Peyer's patch (tissue), 4 donors: ENCODE measurements around the gene PPIE. TPM values are rescaled to one million over a fixed set of nuclear protein-coding genes. Genes with fewer than 3 reads are reported as not detected.

Experiments
- DNase-seq, 3 donors: peaks; one replicate each; pipeline ENCODE4 v3.0.0-alpha.2; 2017 to 2019
- H3K27ac ChIP-seq, 4 donors: fragments of 200-600 bp; sonication (generic); one replicate each; pipeline ENCODE4 v1.5.1; 2016 to 2019
- H3K27me3 ChIP-seq, 2 donors: fragments of 200-600 bp; sonication (generic); one replicate each; pipeline ENCODE4 v1.5.1; 2019
- H3K36me3 ChIP-seq, 3 donors: fragments of 200-600 bp; sonication (generic); one replicate each; pipeline ENCODE4 v1.5.1; 2016 to 2019
- H3K4me1 ChIP-seq, 4 donors: fragments of 200-600 bp; sonication (generic); one replicate each; pipeline ENCODE4 v1.5.1; 2016 to 2019
- H3K4me3 ChIP-seq, 4 donors: fragments of 200-600 bp; sonication (generic); 1 replicate in 3 of 4; 2 replicates in 1 of 4; pipeline ENCODE4 v1.5.1; 2016 to 2019; ENCODE audit warnings: mild to moderate bottlenecking in 1 of 4
- H3K9me3 ChIP-seq, 4 donors: fragments of 200-600 bp; sonication (generic); one replicate each; pipeline ENCODE4 v1.5.1; 2016 to 2019; ENCODE audit warnings: mild to moderate bottlenecking in 1 of 4
- CTCF ChIP-seq, 6 experiments: fragments of 450-650 bp in 4 of 6; fragments of 200-600 bp in 2 of 6; sonication (generic) in 1 of 6; IDR thresholded peaks; one replicate each; pipeline ENCODE4 v1.5.1; 2017 to 2019; ENCODE audit warnings: antibody characterized with exemption in 6 of 6, mild to moderate bottlenecking in 3 of 6, moderate library complexity in 1 of 6
- POLR2A ChIP-seq, 2 donors: fragments of 450-650 bp; IDR thresholded peaks; one replicate each; pipeline ENCODE4 v1.5.1; 2017; ENCODE audit warnings: antibody characterized with exemption in 2 of 2, mild to moderate bottlenecking in 2 of 2, moderate library complexity in 2 of 2
- total RNA-seq, 4 donors: library from RNA; depleted of rRNA; stranded (reverse); fragments of >200 nt; gene quantifications; one replicate each; pipeline ENCODE4 v1.1.0, GENCODE V29; 2016

PPIE gene
- total RNA-seq, 4 donors from 2014 or later, result 33.0 to 39.0 (median 37.0) TPM

GRCh38 chr1:39721664-39722063 is 17.0 kb upstream of the PPIE start:
- H3K27me3 ChIP-seq, result no peaks in the 10 kb centered on the region
- no peak for DNase-seq
- H3K4me3 ChIP-seq, result no peak overlapping the region
- TF ChIP-seq POLR2A (IDR thresholded peaks at IDR 0.05) (no peak), CTCF (IDR thresholded peaks at IDR 0.05) (no peak)
- no peaks in the 10 kb centered on the region for H3K36me3 ChIP-seq
- H3K4me1 ChIP-seq, result no peaks in the 10 kb centered on the region
- H3K9me3 ChIP-seq, result no peaks in the 10 kb centered on the region
- H3K27ac ChIP-seq, result no peak overlapping the region

GRCh38 chr1:39722495-39722894 is 16.2 kb upstream of the PPIE start:
- peaks cover 0 to 3% of the 10 kb centered on the region in 2 donors for H3K27me3 ChIP-seq
- H3K4me3 ChIP-seq, result no peak overlapping the region
- no peak overlapping the region for H3K27ac ChIP-seq
- no peaks in the 10 kb centered on the region for H3K9me3 ChIP-seq
- no peaks in the 10 kb centered on the region for H3K36me3 ChIP-seq
- no peaks in the 10 kb centered on the region for H3K4me1 ChIP-seq
- no peak for DNase-seq
- TF ChIP-seq POLR2A (IDR thresholded peaks at IDR 0.05) (no peak), CTCF (IDR thresholded peaks at IDR 0.05) (no peak)

GRCh38 chr1:39726600-39726999 is 12.1 kb upstream of the PPIE start:
- TF ChIP-seq POLR2A (IDR thresholded peaks at IDR 0.05), result no peak
- no peak for TF ChIP-seq CTCF (IDR thresholded peaks at IDR 0.05)
- Histone ChIP-seq H3K4me1 (no peaks in the 10 kb centered on the region), H3K36me3 (no peaks in the 10 kb centered on the region), H3K27ac (no peak overlapping the region), H3K27me3 (peaks cover 0 to 8% of the 10 kb centered on the region in 2 donors), H3K4me3 (no peak overlapping the region), H3K9me3 (no peaks in the 10 kb centered on the region)
- DNase-seq, result no peak

- Histone ChIP-seq H3K27me3 (peaks cover 0 to 8% of the 10 kb centered on the region in 2 donors), H3K36me3 (no peaks in the 10 kb centered on the region), H3K27ac (no peak overlapping the region), H3K4me1 (no peaks in the 10 kb centered on the region), H3K4me3 (no peak overlapping the region), H3K9me3 (no peaks in the 10 kb centered on the region)
- no peak for TF ChIP-seq POLR2A (IDR thresholded peaks at IDR 0.05)
- no peak for TF ChIP-seq CTCF (IDR thresholded peaks at IDR 0.05)
- no peak for DNase-seq
Measured at GRCh38 chr1:39727221-39727931, 11.3 kb upstream of the PPIE start.

GRCh38 chr1:39727932-39728317 is 10.8 kb upstream of the PPIE start:
- Histone ChIP-seq H3K27ac (no peak overlapping the region), H3K4me3 (peak overlapping the region in 1 of 4 donors; percentile 9), H3K4me1 (no peaks in the 10 kb centered on the region), H3K36me3 (no peaks in the 10 kb centered on the region), H3K9me3 (no peaks in the 10 kb centered on the region), H3K27me3 (peaks cover 0 to 8% of the 10 kb centered on the region in 2 donors)
- no peak for DNase-seq
- TF ChIP-seq POLR2A (IDR thresholded peaks at IDR 0.05) (no peak), CTCF (IDR thresholded peaks at IDR 0.05) (no peak)
